Left ventricle myocardium inferior (tissue), 1 donor: ENCODE data around the gene CCL2. TPM values are rescaled to one million over a fixed set of nuclear protein-coding genes. Genes with fewer than 3 reads are reported as not detected.
A peak's percentile ranks its signal among the peaks of the same experiment; 100 is the strongest.

Experiments used
- DNase-seq: peaks from one replicate; pipeline ENCODE4 v3.0.0-alpha.2; 2020
- H3K27ac ChIP-seq: fragments of 200-600 bp; replicated peaks from 2 replicates; pipeline ENCODE4 v1.8.0; 2021
- H3K27me3 ChIP-seq: fragments of 200-600 bp; 2 replicates; pipeline ENCODE4 v1.8.0; 2021; ENCODE audit warnings: low read depth
- H3K36me3 ChIP-seq: fragments of 200-600 bp; 2 replicates; pipeline ENCODE4 v1.8.0; 2021
- H3K4me1 ChIP-seq: fragments of 200-600 bp; 2 replicates; pipeline ENCODE4 v1.8.0; 2021
- H3K4me3 ChIP-seq: fragments of 200-600 bp; 2 replicates; pipeline ENCODE4 v1.8.0; 2021; ENCODE audit warnings: mild to moderate bottlenecking, moderate library complexity
- H3K9me3 ChIP-seq: fragments of 200-600 bp; replicated peaks from 2 replicates; pipeline ENCODE4 v1.8.0; 2021
- CTCF ChIP-seq: fragments of 200-600 bp; IDR thresholded peaks from 2 replicates; pipeline ENCODE4 v1.8.0; 2021; ENCODE audit warnings: antibody characterized with exemption, mild to moderate bottlenecking, borderline replicate concordance
- intact Hi-C: fragments of 100-400 bp; cut with micrococcal nuclease; formaldehyde crosslinking; loops from one replicate; pipeline ENCODE4 v1.11.0; 2022
- total RNA-seq: library from RNA; stranded (reverse); fragmentation: NEBNext Ultra II Directional; extraction: Animal tissue kit (Norgen Biotek cat#: 25700); gene quantifications from one replicate; pipeline ENCODE4 v1.2.1, GENCODE V29; 2021
- donor health status: DM: no; HTN: yes; CAD: no; lungs with severe emphysema.

CCL2 gene
- total RNA-seq, 1 donor from 2014 or later, result 24.3 TPM

DNA sequence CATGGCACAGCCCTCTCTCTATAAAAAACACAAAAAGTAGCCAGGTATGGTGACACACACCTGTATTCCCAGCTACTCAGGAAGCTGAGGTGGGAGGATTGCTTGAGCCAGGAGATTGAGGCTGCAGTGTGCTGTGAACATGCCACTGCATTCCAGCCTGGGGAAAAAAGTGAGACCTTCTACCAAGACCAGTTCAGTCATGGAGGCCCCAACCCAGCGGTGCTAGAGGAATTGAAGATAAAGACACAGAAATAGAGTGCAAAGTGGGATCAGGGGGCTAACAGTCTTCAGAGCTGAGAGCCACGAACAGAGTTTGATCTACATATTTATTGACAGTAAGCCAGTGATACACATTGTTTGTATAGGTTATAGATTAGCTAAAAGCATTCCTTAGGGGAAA, 48.5 kb downstream of the CCL2 start:
- peaks cover 64% of the 10 kb centered on the region for H3K4me1 ChIP-seq
- no peak for DNase-seq
- intact Hi-C loops, result loop anchor here (10.0 kb wide), 1 partner anchor 61 kb away; the partner anchor contains the start of gene CCL1

DNA sequence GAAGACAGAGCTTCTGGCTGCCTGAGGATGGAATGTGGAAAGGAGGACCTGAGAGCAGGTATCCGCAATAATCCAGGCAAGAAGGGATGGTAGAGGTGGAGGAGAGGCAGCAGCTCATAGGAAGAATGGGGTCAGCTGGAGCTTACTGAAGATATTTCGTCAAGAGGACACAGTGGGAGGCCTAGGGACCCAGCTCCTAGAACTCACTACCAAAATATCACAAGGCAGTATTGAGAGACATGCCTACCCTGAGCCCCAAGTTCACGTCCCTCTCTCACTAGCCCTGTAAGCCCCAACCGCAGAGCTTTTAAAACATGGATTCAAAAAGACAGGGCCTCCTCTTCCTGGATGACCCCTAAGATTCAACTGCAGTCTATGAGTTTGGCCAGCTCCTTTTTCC, 50.0 kb downstream of the CCL2 start:
- Histone ChIP-seq H3K4me1 (peaks cover 61% of the 10 kb centered on the region), H3K27me3 (no peaks in the 10 kb centered on the region), H3K36me3 (no peaks in the 10 kb centered on the region), H3K27ac (no peak overlapping the region), H3K4me3 (no peak overlapping the region), H3K9me3 (no peaks in the 10 kb centered on the region)
- intact Hi-C loops, result loop anchor here (5.0 to 10.0 kb wide), 2 partner anchors 60 to 103 kb away; partner anchors contain the start of gene CCL1
- TF ChIP-seq CTCF, result no peak
- no peak for DNase-seq

More for the DNA sequence above, 48.5 kb downstream of the CCL2 start:
- H3K27me3 ChIP-seq, result no peaks in the 10 kb centered on the region
- no peak for TF ChIP-seq CTCF
- no peaks in the 10 kb centered on the region for H3K9me3 ChIP-seq
- no peak overlapping the region for H3K4me3 ChIP-seq
- H3K27ac ChIP-seq, result no peak overlapping the region
- no peaks in the 10 kb centered on the region for H3K36me3 ChIP-seq

DNA sequence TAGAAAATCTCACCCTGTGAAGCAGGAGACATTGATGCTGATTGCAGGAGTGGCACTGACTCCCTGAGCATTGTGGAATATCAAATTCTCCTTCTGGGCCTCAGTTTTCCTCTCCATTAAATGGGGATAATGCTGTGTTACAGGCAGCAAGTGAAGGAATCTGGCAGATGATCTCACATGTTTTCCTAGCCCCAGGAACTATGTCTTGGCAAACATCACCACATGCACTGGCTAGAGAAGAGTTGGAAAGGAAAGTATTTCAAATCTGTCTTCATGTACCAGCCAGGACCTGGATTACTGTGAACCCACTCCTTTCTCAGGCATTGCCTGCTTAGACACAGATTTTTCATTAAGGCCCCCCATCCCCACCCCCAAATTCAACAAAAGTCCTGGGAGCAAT, 50.5 kb downstream of the CCL2 start:
- intact Hi-C loops, result loop anchor here (5.0 to 10.0 kb wide), 2 partner anchors 59 to 103 kb away; partner anchors contain the start of gene CCL1
- DNase-seq, result no peak
- peaks cover 55% of the 10 kb centered on the region for H3K4me1 ChIP-seq
- no peak overlapping the region for H3K4me3 ChIP-seq
- H3K36me3 ChIP-seq, result no peaks in the 10 kb centered on the region
- no peak overlapping the region for H3K27ac ChIP-seq
- H3K9me3 ChIP-seq, result no peaks in the 10 kb centered on the region
- TF ChIP-seq CTCF, result no peak
- H3K27me3 ChIP-seq, result no peaks in the 10 kb centered on the region

GRCh38 chr17:34306466-34306865, 51.4 kb downstream of the CCL2 start:
- DNase-seq, result no peak
- Histone ChIP-seq H3K9me3 (no peaks in the 10 kb centered on the region), H3K27ac (peak overlapping the region; percentile 68), H3K4me3 (no peak overlapping the region), H3K36me3 (no peaks in the 10 kb centered on the region), H3K27me3 (no peaks in the 10 kb centered on the region), H3K4me1 (peaks cover 47% of the 10 kb centered on the region)
- TF ChIP-seq CTCF, result peak; percentile 70
- intact Hi-C loops, result loop anchor here (5.0 to 10.0 kb wide), 2 partner anchors 58 to 104 kb away; partner anchors contain the start of gene CCL1

Other genes starting within 250 kb of the CCL2 start
- gene CCL7, start 14.9 kb downstream of the CCL2 start, total RNA-seq, result not detected
- 3.8 TPM for gene CCL11, start 30.5 kb downstream of the CCL2 start, total RNA-seq
- gene CCL8, start 64.2 kb downstream of the CCL2 start, total RNA-seq, result 0.41 TPM
- gene CCL13, start 101.2 kb downstream of the CCL2 start, total RNA-seq, result 0.74 TPM
- not detected for gene CCL1, start 107.9 kb downstream of the CCL2 start, total RNA-seq